ENCODE data around the gene MIGA1.
"Not testable (repeated sequence)": the region's sequence is repeated elsewhere in the genome, so short reads cannot be mapped to it uniquely, and the experiment has no call there.

The MIGA1 gene

DNA sequence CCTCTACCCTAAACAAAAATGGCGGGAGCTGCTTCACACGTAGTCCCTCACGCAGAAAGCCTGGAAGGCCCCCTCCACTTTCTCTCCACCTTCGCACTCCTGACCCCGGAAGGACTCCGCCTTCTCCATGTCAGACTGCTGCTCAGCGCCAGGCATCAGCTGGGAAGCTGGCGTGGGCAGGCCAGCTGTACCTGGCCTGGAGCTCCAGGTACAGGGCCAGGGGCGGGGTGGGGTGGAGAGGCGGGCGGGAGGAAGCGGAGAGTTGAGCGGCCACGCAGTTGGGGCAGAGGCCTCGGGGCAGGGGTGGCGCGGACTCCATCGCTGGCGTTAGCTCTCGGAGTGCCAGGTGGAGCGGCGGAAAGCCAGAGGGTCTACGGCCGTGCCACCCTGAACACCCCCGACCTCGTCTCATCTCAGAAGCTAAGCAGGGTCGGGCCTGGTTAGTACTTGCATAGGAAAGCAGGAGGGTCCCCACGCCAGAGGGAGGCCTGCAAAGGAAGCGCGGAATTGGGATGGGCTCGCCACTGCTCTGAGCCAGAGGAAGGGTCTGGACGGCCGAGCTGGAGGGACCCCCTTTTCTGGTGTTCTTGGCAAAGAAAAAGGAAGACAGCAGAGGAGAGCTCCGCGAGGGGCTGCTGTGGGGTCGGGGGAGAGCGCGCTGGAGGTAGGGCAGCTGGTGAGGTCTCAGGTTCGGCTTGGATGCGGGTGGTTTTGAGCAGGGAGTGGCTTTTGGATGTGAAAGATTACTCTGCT lies at the start of gene MIGA1:
MIGA1 (plus strand) TSS at position 121 of the 753 bp plus-strand sequence. CDS start 3,604 bp downstream, outside the sequence.
- DNase-seq: peak; percentile 90

- no peak for DNase-seq
Measured at GRCh38 chr1:77732090-77732489, 47.4 kb upstream of the MIGA1 start.

- no peak for DNase-seq
Measured at GRCh38 chr1:77739235-77739634, 40.2 kb upstream of the MIGA1 start.

DNA sequence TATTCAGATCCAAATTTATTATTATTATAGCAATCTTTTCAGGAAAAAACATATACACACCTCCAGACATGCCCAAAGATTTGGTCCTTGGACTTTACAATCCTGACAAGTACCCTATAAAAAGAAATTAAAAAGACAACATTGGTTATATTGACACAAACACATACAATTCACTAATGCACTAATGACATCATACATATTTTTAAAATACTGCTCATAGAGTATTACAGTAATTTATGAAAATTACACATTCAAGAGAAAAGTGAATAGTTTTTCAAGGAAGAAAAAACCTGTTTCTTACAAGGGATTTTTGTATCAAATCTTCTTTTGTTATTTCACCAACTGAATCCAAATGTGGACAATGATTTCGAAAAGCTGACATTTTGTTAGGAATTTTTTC lies 38.1 kb upstream of the MIGA1 start:
- DNase-seq: no peak

DNA sequence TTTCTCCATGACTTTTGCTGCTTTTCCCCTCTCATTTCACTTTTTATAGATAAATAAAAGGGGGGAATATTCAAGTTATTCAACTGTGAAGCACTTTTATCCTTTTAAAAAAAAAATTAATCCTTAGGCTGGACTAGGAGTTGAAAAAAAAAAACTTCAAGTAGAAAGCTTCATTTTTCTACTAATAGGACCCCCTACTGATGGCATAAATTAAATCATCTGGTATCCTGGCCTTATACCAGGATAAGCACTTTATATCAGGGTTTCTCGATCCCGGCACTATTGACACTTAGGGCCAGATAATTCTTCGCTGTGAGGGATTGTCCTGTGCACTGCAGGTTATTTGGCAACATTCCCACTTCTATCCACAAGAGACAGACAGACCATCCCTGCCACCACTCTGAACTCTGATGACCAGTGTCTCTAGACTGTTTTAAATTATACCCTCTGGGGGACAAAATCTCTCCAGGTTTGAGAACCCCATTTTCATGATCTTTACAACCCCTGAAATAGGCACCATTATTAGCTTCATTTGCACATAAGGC lies 37.4 kb upstream of the MIGA1 start:
- no peak for DNase-seq

DNA sequence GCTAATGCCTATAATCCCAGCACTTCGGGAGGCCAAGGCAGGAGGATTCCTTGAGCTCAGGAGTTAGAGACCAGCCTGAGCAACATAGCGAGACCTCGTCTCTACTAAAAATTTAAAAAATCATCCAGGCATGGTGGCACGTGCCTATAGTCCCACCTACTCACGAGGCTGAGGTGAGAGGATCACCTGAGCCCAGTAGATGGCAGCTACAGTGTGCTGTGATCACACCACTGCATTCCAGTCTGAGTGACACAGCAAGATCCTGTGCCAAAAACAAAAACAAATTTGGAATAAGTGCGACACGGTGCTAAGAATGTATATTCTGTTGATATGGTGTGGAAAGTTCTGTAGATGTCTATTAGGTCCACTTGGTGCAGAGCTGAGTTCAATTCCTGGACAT lies 34.9 kb upstream of the MIGA1 start:
- no peak for DNase-seq

- DNase-seq: not testable (repeated sequence)
Measured at GRCh38 chr1:77749489-77749888, 30.0 kb upstream of the MIGA1 start.

GRCh38 chr1:77756052-77756754 lies 23.2 kb upstream of the MIGA1 start:
- no peak for DNase-seq

DNA sequence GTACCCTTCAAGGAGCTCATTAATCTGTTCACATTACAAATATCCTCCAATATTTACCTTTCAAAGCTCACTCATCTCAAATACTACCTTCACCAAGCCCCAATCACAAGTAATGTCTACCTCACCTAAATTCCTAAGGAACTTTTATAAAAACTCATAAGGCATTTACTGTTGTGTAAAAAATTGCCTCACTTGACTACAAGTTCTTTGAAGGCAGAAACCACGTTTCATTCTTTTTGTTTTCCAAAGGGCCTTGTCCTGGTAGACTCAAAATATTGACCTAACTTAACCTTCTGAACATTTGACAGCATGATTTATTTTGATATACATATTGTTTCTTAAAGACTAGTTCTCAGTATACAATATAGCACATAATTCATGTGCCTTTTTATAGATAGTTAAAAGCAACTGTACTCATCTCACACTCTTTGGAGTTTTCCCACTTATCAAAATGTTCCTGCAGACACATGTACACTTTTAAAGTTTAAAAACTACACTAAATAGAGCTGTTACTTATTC lies 22.3 kb upstream of the MIGA1 start:
- DNase-seq: no peak

DNA sequence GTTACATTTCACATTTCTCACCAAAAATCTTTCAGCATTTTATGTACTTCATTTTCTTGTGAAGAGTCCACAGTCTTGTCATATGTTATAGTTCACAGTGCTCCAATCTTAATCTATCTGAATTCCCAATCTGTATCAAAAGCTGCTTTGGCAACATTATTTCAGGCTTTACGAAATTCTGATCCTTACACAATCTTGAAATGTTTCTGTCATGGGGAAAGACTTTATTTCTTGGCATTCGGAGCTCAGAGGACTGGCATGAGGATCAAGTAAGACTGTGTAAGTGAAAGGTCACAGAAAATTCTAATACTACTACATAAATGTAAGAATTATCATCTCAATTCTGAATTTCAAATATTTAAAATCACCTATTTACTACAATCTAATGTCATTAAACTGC lies 21.8 kb upstream of the MIGA1 start:
- no peak for DNase-seq

GRCh38 chr1:77759071-77760028 lies 20.1 kb upstream of the MIGA1 start, which contains the start of gene USP33:
USP33 (minus strand) TSS chr1:77759852; CDS start chr1:77741697, 18,155 bp downstream.
- peak; percentile 93 for DNase-seq

DNA sequence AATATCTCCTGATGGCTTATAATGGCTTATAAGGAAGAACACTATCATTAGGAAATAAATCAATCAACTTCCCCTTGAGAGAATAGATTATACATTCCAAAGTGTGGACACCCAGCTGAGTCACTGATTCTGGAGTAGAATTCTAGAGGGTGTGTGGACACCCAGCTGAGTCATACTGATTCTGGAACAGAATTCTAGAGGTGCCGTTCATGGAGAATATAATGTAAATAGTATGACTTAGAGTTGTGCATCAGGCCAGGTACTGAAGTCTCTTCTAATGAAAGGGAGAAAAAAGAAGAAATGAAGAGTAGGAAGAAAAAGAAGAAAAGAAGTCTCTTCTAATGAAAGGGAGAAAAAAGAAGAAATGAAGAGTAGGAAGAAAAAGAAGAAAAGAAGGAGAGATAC lies 17.4 kb upstream of the MIGA1 start:
- no peak for DNase-seq

DNA sequence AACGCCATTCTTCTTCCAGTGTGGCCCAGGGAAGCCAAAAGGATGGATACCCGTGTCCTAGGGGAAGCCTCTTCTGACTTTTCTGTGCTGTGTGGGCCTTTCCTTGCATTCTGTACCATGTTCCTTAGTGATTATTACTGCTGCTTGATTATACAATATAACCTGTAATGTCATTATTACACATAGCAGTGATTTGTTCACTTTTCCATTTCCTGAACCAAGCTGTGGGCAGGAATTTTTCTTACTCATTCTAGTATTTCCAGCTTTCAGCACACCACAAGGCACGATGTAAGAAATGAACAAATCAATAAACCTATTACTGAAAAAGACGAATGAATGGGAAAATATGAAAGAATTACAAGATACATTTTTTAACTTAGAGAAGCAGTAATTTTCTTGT lies 11.4 kb upstream of the MIGA1 start:
- DNase-seq: no peak

DNA sequence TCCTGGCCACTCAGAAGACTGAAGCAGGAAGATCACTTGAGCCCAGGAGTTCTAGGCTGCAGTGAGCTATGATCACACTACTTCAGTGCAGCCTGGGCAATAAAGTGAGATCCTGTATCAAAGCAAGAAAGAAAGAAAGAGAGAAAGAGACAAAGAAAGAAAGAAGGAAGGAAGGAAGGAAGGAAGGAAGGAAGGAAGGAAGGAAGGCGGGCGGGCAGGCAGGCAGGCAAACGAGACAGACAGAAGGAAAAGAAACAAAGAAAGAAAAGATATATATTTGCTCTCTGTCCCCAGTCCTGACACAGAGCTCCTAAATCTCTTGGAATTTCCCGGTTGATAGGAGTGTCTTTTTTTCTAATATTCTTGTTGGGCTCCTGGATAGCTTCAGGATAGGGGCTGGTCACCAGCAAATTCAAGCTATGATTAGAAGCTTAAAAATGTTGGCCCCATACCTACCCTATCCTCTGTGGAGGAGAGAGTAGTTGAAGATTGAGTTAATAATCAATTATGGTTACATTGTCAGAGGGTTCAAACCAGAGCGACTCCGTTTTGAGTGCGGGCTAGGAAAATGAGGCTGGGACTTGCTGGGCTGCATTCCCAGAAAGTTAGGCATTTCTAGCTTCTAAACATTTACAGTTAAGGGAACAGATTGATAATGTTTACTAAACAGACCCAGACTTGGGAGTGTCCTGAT lies 3.3 kb upstream of the MIGA1 start:
- DNase-seq: no peak

DNA sequence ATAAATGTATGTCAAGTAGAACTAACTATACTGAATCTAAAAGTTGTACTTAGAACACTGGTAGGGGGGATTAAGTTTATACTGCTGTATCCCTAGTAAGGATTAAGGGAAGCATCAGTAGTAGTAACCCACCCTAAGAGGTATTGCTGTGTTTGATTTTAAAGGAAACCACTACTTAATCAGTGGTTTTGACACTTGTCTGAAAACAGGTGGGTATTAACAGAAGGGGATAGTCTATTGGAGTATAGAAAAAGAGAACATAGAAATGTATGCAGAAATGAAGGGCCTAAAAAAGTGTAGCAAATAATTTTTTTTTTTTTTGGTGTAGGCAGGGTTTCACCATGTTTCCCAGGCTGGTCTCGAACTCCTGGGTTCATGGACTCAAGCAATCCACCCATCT lies 2.2 kb downstream of the MIGA1 start:
- no peak for DNase-seq

- DNase-seq: no peak
Measured at GRCh38 chr1:77783141-77783540, 3.7 kb downstream of the MIGA1 start.

DNA sequence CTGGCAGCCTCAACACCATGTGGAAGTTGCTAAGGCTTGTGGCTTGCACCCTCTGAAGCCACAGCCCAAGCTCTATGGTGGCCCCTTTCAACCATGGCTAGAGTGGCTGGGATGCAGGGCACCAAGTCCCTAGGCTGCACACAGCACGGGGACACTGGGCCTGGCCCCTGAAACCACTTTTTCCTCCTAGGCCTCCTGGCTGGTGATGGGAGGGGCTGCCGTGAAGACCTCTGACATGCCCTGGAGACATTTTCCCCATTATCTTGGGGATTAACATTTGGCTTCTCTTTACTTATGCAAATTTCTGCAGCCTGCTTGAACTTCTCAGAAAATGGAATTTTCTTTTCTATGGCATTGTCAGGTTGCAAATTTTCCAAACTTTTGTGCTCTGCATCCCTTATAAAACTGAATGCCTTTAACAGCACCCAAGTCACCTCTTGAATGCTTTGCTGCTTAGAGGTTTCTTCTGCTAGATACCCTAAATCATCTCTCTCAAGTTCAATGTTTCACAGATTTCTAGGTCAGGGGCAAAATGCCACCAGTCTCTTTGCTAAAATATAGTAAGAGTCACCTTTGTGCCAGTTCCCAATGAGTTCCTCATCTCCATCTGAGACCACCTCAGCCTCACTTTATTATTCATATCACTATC lies 6.8 kb downstream of the MIGA1 start:
- not testable (repeated sequence) for DNase-seq

DNA sequence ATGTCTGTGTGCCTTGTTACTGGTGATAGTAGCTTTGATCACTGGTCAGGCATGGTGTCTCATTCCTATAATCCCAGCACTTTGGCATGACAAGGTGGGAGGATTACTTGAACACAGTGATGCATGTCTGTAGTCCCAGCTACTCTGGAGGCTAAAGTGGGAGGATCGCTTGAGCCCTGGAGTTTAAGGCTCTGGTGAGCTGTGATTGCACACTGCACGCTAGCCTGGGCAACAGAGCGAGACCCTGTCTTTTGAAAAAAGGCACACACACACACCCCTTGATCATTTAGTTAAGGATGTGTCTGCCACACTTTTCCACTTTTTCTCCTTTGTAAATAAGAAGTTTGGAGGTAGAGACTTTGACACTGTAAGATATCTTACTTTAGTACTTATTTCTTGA lies 15.1 kb downstream of the MIGA1 start:
- DNase-seq: no peak

GRCh38 chr1:77796695-77797405 lies 17.4 kb downstream of the MIGA1 start:
- DNase-seq: no peak

GRCh38 chr1:77797991-77798390 lies 18.5 kb downstream of the MIGA1 start:
- no peak for DNase-seq

DNA sequence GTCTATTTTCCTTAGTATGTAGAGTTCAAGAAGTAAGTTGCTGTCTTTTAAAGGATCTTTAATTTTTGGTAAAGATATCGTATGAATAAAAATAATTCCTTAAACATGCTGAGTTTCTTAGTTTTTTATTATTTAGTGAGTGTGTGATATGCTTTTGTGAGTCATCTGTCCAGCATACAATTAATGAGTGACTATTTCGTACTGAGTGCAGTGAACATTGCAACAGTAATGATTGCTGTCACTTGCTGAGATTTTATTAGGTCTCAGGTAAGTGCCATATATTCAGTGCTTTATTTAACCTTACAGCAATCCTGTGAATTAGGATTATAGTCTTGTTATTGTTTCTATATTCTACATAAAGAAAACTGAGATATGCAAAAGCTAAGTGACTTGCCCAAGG lies 22.6 kb downstream of the MIGA1 start:
- no peak for DNase-seq

Measured in stimulated activated CD4-positive, alpha-beta T cell treated with anti-CD3 and anti-CD28 coated beads, Interleukin-15, amount 100 ng/mL, for 24 hours (primary cell).